Type B pancreatic cell (in vitro differentiated cells): ENCODE results near the gene ADGRL2. TPM values are rescaled to one million over a fixed set of nuclear protein-coding genes. Genes with fewer than 3 reads are reported as not detected.
A peak's percentile ranks its signal among the peaks of the same experiment; 100 is the strongest.

Source experiments
- DNase-seq: peaks from one replicate; pipeline ENCODE4 v3.0.0; 2021; ENCODE audit warnings: mixed read lengths; ENCODE audit not compliant: unreplicated experiment; ENCODE audit errors: extremely low spot score
- H3K27ac Mint-ChIP-seq: 2 replicates; pipeline ENCODE4 v1.8.0; 2021; ENCODE audit warnings: mild to moderate bottlenecking, mixed read lengths
- H3K27me3 Mint-ChIP-seq: 2 replicates; pipeline ENCODE4 v1.8.0; 2021; ENCODE audit warnings: mixed read lengths
- H3K36me3 Mint-ChIP-seq: 2 replicates; pipeline ENCODE4 v1.8.0; 2021; ENCODE audit warnings: mixed read lengths
- H3K4me1 Mint-ChIP-seq: one replicate; pipeline ENCODE4 v1.8.0; 2021; ENCODE audit warnings: mixed read lengths; ENCODE audit not compliant: unreplicated experiment
- H3K4me3 Mint-ChIP-seq: 2 replicates; pipeline ENCODE4 v1.8.0; 2021; ENCODE audit warnings: mild to moderate bottlenecking, mixed read lengths
- H3K9me3 Mint-ChIP-seq: 2 replicates; pipeline ENCODE4 v1.8.0; 2021; ENCODE audit warnings: mixed read lengths
- total RNA-seq: library from RNA; stranded (reverse); gene quantifications from 2 replicates; pipeline ENCODE4 v1.2.1, GENCODE V29; 2021; ENCODE audit warnings: low replicate concordance
- TF ChIP-seq, protein P1 (sequence below): fragments of 200-600 bp; sonication (generic); conservative IDR thresholded peaks from 2 replicates; pipeline ENCODE4 v1.5.0; 2021; ENCODE audit warnings: antibody characterized with exemption, mild to moderate bottlenecking

The ADGRL2 gene
- total RNA-seq, 1 donor from 2014 or later: 103 TPM

DNA sequence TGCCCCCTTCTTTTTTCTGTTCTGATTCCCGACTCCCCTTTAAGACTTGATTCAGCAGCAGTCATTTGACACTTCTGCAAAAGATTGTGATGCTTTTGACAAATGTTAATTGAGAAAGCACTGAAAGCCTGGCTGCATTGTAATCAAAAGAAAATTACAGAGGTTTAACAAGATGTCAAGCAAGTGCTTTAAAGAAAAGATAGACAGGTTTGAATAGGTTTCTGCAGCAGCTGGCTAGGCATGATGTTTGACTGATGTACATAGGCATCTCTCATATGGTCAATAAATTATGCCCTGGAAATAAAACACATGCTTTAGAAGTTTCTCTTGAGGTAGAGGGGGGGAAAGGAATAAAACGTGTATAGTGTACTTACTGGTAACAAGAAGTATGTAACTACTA lies 147.8 kb downstream of the ADGRL2 start:
- Mint-ChIP-seq H3K4me3 (no peak overlapping the region), H3K4me1 (peaks cover 25% of the 10 kb centered on the region), H3K36me3 (peaks cover 37% of the 10 kb centered on the region), H3K9me3 (peaks cover under 1% of the 10 kb centered on the region), H3K27me3 (no peaks in the 10 kb centered on the region), H3K27ac (no peak overlapping the region)
- TF ChIP-seq, protein P1, sequence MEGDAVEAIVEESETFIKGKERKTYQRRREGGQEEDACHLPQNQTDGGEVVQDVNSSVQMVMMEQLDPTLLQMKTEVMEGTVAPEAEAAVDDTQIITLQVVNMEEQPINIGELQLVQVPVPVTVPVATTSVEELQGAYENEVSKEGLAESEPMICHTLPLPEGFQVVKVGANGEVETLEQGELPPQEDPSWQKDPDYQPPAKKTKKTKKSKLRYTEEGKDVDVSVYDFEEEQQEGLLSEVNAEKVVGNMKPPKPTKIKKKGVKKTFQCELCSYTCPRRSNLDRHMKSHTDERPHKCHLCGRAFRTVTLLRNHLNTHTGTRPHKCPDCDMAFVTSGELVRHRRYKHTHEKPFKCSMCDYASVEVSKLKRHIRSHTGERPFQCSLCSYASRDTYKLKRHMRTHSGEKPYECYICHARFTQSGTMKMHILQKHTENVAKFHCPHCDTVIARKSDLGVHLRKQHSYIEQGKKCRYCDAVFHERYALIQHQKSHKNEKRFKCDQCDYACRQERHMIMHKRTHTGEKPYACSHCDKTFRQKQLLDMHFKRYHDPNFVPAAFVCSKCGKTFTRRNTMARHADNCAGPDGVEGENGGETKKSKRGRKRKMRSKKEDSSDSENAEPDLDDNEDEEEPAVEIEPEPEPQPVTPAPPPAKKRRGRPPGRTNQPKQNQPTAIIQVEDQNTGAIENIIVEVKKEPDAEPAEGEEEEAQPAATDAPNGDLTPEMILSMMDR: no peak
- DNase-seq: no peak

DNA sequence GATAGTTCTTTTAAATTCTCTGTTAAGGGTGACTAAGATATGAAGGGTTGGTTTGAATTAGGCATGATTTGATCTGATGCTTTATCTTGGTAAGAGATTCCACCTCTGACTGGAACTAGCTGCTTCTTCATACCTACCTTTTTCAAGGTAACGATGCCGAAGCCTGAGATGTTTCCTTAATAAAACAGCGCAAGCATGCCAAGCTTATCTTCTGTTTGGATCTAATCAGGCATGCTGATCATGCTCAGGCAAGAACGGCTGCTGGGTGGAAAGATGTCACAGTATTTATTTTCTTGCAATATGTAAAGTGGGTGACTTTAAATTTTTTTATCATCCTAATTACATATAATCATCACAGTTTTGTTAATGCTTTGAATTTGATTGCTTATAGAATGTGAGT lies 148.7 kb downstream of the ADGRL2 start:
- Mint-ChIP-seq H3K4me1 (peaks cover 31% of the 10 kb centered on the region), H3K27ac (no peak overlapping the region), H3K36me3 (peaks cover 38% of the 10 kb centered on the region), H3K4me3 (peak overlapping the region; percentile 41), H3K9me3 (no peaks in the 10 kb centered on the region), H3K27me3 (no peaks in the 10 kb centered on the region)
- TF ChIP-seq, protein P1: no peak
- no peak for DNase-seq

DNA sequence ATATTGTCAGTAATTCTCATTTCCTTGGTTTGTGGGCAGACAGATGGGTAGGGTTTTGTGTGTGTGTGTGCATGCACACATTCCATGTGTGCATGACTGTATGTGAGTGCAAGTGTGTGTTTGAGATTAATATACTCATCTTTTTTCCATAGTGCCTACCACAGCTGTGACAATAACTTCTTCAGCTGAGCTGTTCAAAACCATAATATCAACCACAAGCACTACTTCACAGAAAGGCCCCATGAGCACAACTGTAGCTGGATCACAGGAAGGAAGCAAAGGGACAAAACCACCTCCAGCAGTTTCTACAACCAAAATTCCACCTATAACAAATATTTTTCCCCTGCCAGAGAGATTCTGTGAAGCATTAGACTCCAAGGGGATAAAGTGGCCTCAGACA lies 149.3 kb downstream of the ADGRL2 start:
- no peak overlapping the region for H3K27ac Mint-ChIP-seq

DNA sequence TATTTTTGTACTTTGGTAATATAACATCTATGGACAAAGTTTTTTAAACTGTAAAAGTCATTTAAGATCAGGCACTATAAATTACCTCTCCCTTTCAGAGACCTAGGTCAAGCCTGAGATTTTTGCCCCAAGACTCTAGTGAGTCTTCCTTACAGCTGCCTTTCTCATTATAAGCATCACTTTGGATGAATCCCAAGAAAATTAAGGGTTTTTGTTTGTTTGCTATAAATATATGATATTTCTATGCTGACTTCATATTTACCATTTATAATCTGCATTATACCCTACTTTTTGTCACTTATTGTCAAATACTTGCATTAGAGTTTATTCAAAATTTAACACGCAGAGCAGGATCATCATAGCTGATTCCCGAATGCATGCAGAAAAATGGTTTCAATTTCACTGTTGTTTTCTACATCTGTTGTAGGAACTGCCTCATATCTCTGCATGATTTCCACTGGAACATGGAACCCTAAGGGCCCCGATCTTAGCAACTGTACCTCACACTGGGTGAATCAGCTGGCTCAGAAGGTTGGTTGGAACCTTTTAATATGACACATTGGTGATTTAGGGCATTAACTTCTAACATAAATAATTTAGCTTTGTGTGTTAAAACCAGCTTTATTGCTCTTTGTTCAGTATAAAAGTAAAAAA lies 150.0 kb downstream of the ADGRL2 start:
- Mint-ChIP-seq H3K36me3 (peaks cover 41% of the 10 kb centered on the region), H3K9me3 (no peaks in the 10 kb centered on the region), H3K27ac (no peak overlapping the region), H3K27me3 (no peaks in the 10 kb centered on the region), H3K4me1 (peaks cover 35% of the 10 kb centered on the region), H3K4me3 (no peak overlapping the region)
- DNase-seq: no peak
- TF ChIP-seq, protein P1: no peak

More for the DNA sequence above, 149.3 kb downstream of the ADGRL2 start:
- Mint-ChIP-seq H3K4me1 (peaks cover 35% of the 10 kb centered on the region), H3K4me3 (no peak overlapping the region), H3K9me3 (no peaks in the 10 kb centered on the region), H3K36me3 (peaks cover 40% of the 10 kb centered on the region), H3K27me3 (no peaks in the 10 kb centered on the region)
- TF ChIP-seq, protein P1: no peak
- no peak for DNase-seq

DNA sequence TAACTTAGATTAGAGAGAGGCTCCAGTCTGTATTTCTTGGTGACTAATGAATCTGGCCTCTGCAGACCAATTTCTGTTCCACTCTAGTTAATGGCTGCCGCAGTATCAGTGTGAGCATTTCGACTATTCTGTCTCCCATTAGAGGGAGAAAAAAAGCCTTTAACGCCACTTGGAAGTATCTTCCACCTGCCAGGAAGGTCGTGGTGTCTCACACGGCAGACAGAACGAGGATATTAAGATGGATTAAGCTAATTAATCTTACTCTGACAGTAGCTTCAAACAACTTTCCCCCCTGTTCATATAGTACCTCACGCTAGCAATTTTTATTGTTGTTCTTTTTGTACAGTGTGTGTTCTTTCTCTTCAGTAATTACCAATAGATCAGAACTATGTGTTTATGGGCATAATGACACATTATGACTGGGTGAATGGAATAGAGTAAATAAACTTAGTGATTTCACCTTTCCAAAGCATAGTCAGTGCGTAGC lies 153.8 kb downstream of the ADGRL2 start:
- DNase-seq: no peak
- Mint-ChIP-seq H3K27me3 (no peaks in the 10 kb centered on the region), H3K36me3 (peaks cover 46% of the 10 kb centered on the region), H3K9me3 (peaks cover 5% of the 10 kb centered on the region), H3K27ac (no peak overlapping the region), H3K4me3 (no peak overlapping the region), H3K4me1 (peaks cover 20% of the 10 kb centered on the region)
- TF ChIP-seq, protein P1: no peak
